SU-DHL-6 (cell line): Measurements from ENCODE around the gene PTPRG.

Source experiments
- EZH2phosphoT487 ChIP-seq: fragments of 200-600 bp; sonication (generic), shearing (Covaris generic); conservative IDR thresholded peaks from 2 replicates; pipeline ENCODE4 v1.6.1; 2018; ENCODE audit warnings: mild to moderate bottlenecking, antibody characterized with exemption, low read length, moderate library complexity, mixed read lengths
- TF ChIP-seq, protein P1 (sequence below): fragments of 200-600 bp; sonication (generic); IDR thresholded peaks from one replicate; pipeline ENCODE4 v1.5.1; 2017; ENCODE audit warnings: antibody characterized with exemption, mild to moderate bottlenecking, low read length, moderate library complexity; ENCODE audit not compliant: insufficient read depth, poor library complexity, severe bottlenecking

DNA sequence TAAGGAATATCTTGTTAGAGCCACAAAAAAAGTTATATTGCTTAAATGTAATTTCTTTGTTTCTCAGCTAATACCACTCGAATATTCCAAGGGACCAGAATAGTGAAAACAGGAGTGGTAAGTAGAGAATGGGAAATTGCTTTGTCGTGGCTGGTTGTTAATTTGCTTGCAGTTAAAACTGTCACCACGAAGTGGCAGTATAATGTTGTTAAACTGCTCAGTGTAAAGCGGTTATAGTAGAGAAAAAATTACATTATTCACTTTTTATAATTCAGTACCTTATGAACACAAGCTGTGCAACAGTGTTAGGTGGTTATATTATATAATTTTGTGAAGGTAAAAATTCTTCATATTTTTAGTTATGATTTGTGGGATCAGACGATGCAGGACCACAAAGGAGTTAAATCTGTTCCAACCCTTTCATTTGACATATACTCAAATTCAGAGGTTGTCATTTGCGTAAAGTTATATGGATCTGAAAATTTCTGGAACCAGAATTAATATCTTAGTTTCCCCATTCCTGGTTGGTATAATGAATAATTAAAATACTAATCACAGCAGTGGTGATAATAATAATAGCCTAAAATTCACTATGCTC lies 640.2 kb downstream of the PTPRG start:
- no peak for TF ChIP-seq EZH2phosphoT487
- TF ChIP-seq, protein P1, sequence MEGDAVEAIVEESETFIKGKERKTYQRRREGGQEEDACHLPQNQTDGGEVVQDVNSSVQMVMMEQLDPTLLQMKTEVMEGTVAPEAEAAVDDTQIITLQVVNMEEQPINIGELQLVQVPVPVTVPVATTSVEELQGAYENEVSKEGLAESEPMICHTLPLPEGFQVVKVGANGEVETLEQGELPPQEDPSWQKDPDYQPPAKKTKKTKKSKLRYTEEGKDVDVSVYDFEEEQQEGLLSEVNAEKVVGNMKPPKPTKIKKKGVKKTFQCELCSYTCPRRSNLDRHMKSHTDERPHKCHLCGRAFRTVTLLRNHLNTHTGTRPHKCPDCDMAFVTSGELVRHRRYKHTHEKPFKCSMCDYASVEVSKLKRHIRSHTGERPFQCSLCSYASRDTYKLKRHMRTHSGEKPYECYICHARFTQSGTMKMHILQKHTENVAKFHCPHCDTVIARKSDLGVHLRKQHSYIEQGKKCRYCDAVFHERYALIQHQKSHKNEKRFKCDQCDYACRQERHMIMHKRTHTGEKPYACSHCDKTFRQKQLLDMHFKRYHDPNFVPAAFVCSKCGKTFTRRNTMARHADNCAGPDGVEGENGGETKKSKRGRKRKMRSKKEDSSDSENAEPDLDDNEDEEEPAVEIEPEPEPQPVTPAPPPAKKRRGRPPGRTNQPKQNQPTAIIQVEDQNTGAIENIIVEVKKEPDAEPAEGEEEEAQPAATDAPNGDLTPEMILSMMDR: peak; percentile 56
